H1 (cell line): ENCODE data around the gene PIK3C2G. TPM values are rescaled to one million over a fixed set of nuclear protein-coding genes. Genes with fewer than 3 reads are reported as not detected.

Experiments
- CTCF ChIA-PET: fragments of 300-600 bp; sonication (Branson Sonifier 250); formaldehyde crosslinking; loops from one replicate; lab custom pipeline; 2021; ENCODE audit not compliant: partially characterized antibody; lab: Charles Lee
- POLR2A ChIA-PET: fragments of 300-600 bp; sonication (Branson Sonifier 250); formaldehyde crosslinking; loops from one replicate; lab custom pipeline; 2021; ENCODE audit warnings: inconsistent platforms; ENCODE audit not compliant: partially characterized antibody; lab: Charles Lee
- DNase-seq, 2 experiments: peaks; one replicate each; pipeline versions ENCODE4 v3.0.0 to v3.0.0-alpha.2; 2010 to 2022; ENCODE audit warnings: low spot score in 2 of 2, low read depth in 1 of 2, mixed read lengths in 1 of 2
- FAIRE-seq: peaks from 2 replicates; lab custom pipeline; 2011; peaks lifted over from hg19 to GRCh38; lab: Jason Lieb, UNC
- H2AFZ ChIP-seq: 2 replicates; pipeline ENCODE4 v1.8.1; 2012; ENCODE audit warnings: low read length, inconsistent platforms
- H2AK5ac ChIP-seq: 2 replicates; pipeline ENCODE4 v1.6.1; 2013; ENCODE audit warnings: low read depth, low read length
- H2BK120ac ChIP-seq: replicated peaks from 2 replicates; pipeline ENCODE3; 2013; ENCODE audit warnings: low read depth, low read length, inconsistent platforms
- H2BK12ac ChIP-seq: 2 replicates; pipeline ENCODE4 v1.6.1; 2013; ENCODE audit warnings: low read depth, low read length
- H2BK15ac ChIP-seq: 2 replicates; pipeline ENCODE4 v1.6.1; 2013; ENCODE audit warnings: low read length
- H2BK20ac ChIP-seq: 2 replicates; pipeline ENCODE4 v1.6.1; 2013; ENCODE audit warnings: low read length
- H2BK5ac ChIP-seq: 2 replicates; pipeline ENCODE4 v1.6.1; 2013; ENCODE audit warnings: low read depth, low read length
- H3K14ac ChIP-seq: 2 replicates; pipeline ENCODE4 v1.6.1; 2013; ENCODE audit warnings: inconsistent platforms; ENCODE audit not compliant: insufficient read length
- H3K18ac ChIP-seq: 2 replicates; pipeline ENCODE4 v1.6.1; 2013; ENCODE audit warnings: low read length; ENCODE audit errors: extremely low read depth
- H3K23ac ChIP-seq: 2 replicates; pipeline ENCODE4 v1.6.1; 2013; ENCODE audit warnings: inconsistent platforms; ENCODE audit not compliant: insufficient read length
- H3K23me2 ChIP-seq: 2 replicates; pipeline ENCODE4 v1.6.1; 2013; ENCODE audit warnings: low read depth, low read length
- H3K27ac ChIP-seq: 2 replicates; pipeline ENCODE4 v1.6.1; 2011; ENCODE audit warnings: low read depth, low read length, inconsistent platforms
- H3K27me3 ChIP-seq, 4 experiments: replicated peaks in 1 of 4; 1 replicate in 1 of 4; 2 replicates in 3 of 4; pipeline versions ENCODE4 v1.6.1 to v1.8.1; 2011 to 2013; ENCODE audit warnings: low read length in 3 of 4, mild to moderate bottlenecking in 3 of 4, inconsistent platforms in 2 of 4, mixed read lengths in 2 of 4, moderate library complexity in 1 of 4; ENCODE audit not compliant: control insufficient read depth in 3 of 4, insufficient read depth in 3 of 4; ENCODE audit errors: extremely low read depth in 1 of 4
- H3K36me3 ChIP-seq, 4 experiments: 2 replicates each; pipeline versions ENCODE4 v1.6.1 to v1.8.1; 2011 to 2013; ENCODE audit warnings: mild to moderate bottlenecking in 4 of 4, low read length in 3 of 4, moderate library complexity in 2 of 4, control low read depth in 1 of 4, inconsistent platforms in 1 of 4; ENCODE audit not compliant: insufficient read depth in 4 of 4, control insufficient read depth in 2 of 4
- H3K4ac ChIP-seq: replicated peaks from 2 replicates; pipeline ENCODE3; 2013; ENCODE audit warnings: low read length, low read depth, mixed read lengths, inconsistent platforms; ENCODE audit not compliant: insufficient read length
- H3K4me1 ChIP-seq, 4 experiments: replicated peaks in 1 of 4; 1 replicate in 1 of 4; 2 replicates in 3 of 4; pipeline versions ENCODE4 v1.6.1 to v1.8.1; 2011 to 2013; ENCODE audit warnings: low read length in 3 of 4, inconsistent platforms in 2 of 4, mixed read lengths in 1 of 4; ENCODE audit not compliant: insufficient read depth in 4 of 4, control insufficient read depth in 3 of 4
- H3K4me2 ChIP-seq, 2 experiments: 2 replicates each; pipeline versions ENCODE4 v1.6.1 to v1.8.1; 2011 to 2013; ENCODE audit warnings: low read depth in 2 of 2, low read length in 2 of 2, control low read depth in 1 of 2, inconsistent platforms in 1 of 2, mild to moderate bottlenecking in 1 of 2; ENCODE audit not compliant: insufficient read depth in 1 of 2
- H3K4me3 ChIP-seq, 4 experiments: fragments of 200-600, 300-600 bp in 1 of 4; sonication (generic), shearing (Covaris generic), sonication (Bioruptor Twin) in 1 of 4; 2 replicates each; pipeline versions ENCODE4 v1.5.1 to v1.8.1; 2011 to 2016; ENCODE audit warnings: low read length in 4 of 4, low read depth in 3 of 4, control low read depth in 2 of 4, inconsistent platforms in 2 of 4, mild to moderate bottlenecking in 2 of 4, mixed read lengths in 1 of 4, moderate library complexity in 1 of 4; ENCODE audit not compliant: insufficient read depth in 2 of 4; ENCODE audit errors: extremely low read depth in 1 of 4
- H3K56ac ChIP-seq: replicated peaks from 2 replicates; pipeline ENCODE3; 2013; ENCODE audit warnings: low read depth, mild to moderate bottlenecking, mixed read lengths, low read length, inconsistent platforms; ENCODE audit not compliant: insufficient read length
- H3K79me1 ChIP-seq: 2 replicates; pipeline ENCODE4 v1.6.1; 2013; ENCODE audit warnings: low read depth, low read length, control low read depth
- H3K79me2 ChIP-seq, 2 experiments: 2 replicates each; pipeline versions ENCODE4 v1.6.1 to v1.8.1; 2012 to 2013; ENCODE audit warnings: low read length in 2 of 2, mild to moderate bottlenecking in 2 of 2, inconsistent platforms in 1 of 2; ENCODE audit not compliant: insufficient read depth in 2 of 2, control insufficient read depth in 1 of 2
- H3K9ac ChIP-seq, 4 experiments: replicated peaks in 1 of 4; 1 replicate in 1 of 4; 2 replicates in 3 of 4; pipeline versions ENCODE4 v1.6.1 to v1.8.1; 2011 to 2013; ENCODE audit warnings: low read depth in 3 of 4, low read length in 3 of 4, control low read depth in 2 of 4, mild to moderate bottlenecking in 2 of 4, moderate library complexity in 2 of 4, inconsistent platforms in 1 of 4; ENCODE audit errors: extremely low read depth in 1 of 4
- H3K9me3 ChIP-seq, 2 experiments: 2 replicates each; pipeline versions ENCODE4 v1.6.1 to v1.8.1; 2012 to 2013; ENCODE audit warnings: mild to moderate bottlenecking in 2 of 2, moderate library complexity in 2 of 2, control low read depth in 1 of 2, inconsistent platforms in 1 of 2, low read depth in 1 of 2, low read length in 1 of 2, mixed read lengths in 1 of 2; ENCODE audit not compliant: insufficient read depth in 2 of 2
- H4K20me1 ChIP-seq, 2 experiments: replicated peaks in 1 of 2; 2 replicates each; pipeline versions ENCODE3 to v1.8.1; 2011 to 2013; ENCODE audit warnings: inconsistent platforms in 2 of 2, low read length in 2 of 2, mild to moderate bottlenecking in 1 of 2; ENCODE audit not compliant: insufficient read depth in 2 of 2, control insufficient read depth in 1 of 2
- H4K5ac ChIP-seq: 2 replicates; pipeline ENCODE4 v1.6.1; 2013; ENCODE audit warnings: low read length, low read depth, mixed read lengths, inconsistent platforms; ENCODE audit not compliant: insufficient read length
- H4K8ac ChIP-seq: 2 replicates; pipeline ENCODE4 v1.8.0; 2013; ENCODE audit warnings: mild to moderate bottlenecking, moderate library complexity, low read length, inconsistent platforms; ENCODE audit not compliant: insufficient read depth; ENCODE audit errors: extremely low read depth
- H4K91ac ChIP-seq: replicated peaks from 2 replicates; pipeline ENCODE3; 2013; ENCODE audit warnings: low read length, mixed read lengths, inconsistent platforms; ENCODE audit not compliant: insufficient read length
- ASH2L ChIP-seq: fragments of 200-600, 300-600 bp; sonication (generic); IDR thresholded peaks from one replicate; pipeline ENCODE4 v1.7.1; 2017; ENCODE audit warnings: low read length
- EZH2 ChIP-seq: fragments of 200-600 bp; sonication (generic); IDR thresholded peaks from 2 replicates; pipeline ENCODE4 v1.7.1; 2012; ENCODE audit warnings: low read depth, mild to moderate bottlenecking, moderate library complexity, low read length, inconsistent platforms; ENCODE audit not compliant: severe bottlenecking
- MAX ChIP-seq: IDR thresholded peaks from 2 replicates; pipeline ENCODE4 v1.6.1; 2012; ENCODE audit warnings: inconsistent platforms
- RFX5 ChIP-seq: IDR thresholded peaks from 2 replicates; pipeline ENCODE4 v1.6.1; 2011; ENCODE audit warnings: low read depth, low read length, improper control_type of control experiment, borderline replicate concordance
- SIN3A ChIP-seq, 2 experiments: IDR thresholded peaks in 1 of 2; conservative IDR thresholded peaks in 1 of 2; 2 replicates each; pipeline ENCODE4 v1.6.1; 2011 to 2012; ENCODE audit warnings: low read length in 2 of 2, improper control_type of control experiment in 1 of 2, low read depth in 1 of 2, mild to moderate bottlenecking in 1 of 2
- TAF7 ChIP-seq: optimal IDR thresholded peaks from 2 replicates; pipeline ENCODE3; 2011; ENCODE audit warnings: low read depth, mild to moderate bottlenecking, inconsistent platforms, low read length, moderate library complexity, borderline replicate concordance
- TCF12 ChIP-seq: IDR thresholded peaks from 2 replicates; pipeline ENCODE4 v1.6.1; 2011; ENCODE audit warnings: low read depth, mild to moderate bottlenecking, low read length
- WGBS, 2 experiments: shearing (Covaris generic) in 1 of 2; methylation state at CpG; one replicate each; pipeline versions ENCODE4 v1.1.6 to v1.1.7; 2013 to 2015; ENCODE audit warnings: low lambda C conversion rate in 2 of 2, mixed read lengths in 2 of 2, inconsistent platforms in 1 of 2, low coverage in 1 of 2, missing lambda C conversion rate in 1 of 2; ENCODE audit not compliant: insufficient replicate concordance in 2 of 2, insufficient coverage in 1 of 2, insufficient read length in 1 of 2; ENCODE audit errors: extremely low coverage in 1 of 2, missing lambda C conversion rate in 1 of 2; 5-methylcytosine and 5-hydroxymethylcytosine counted together
- polyA plus RNA-seq, 7 experiments: library from polyadenylated mRNA; depleted of rRNA in 3 of 7; stranded (reverse) in 5 of 7; unstranded in 2 of 7; fragments of >200 nt in 5 of 7; fragments of 200-250 nt in 2 of 7; gene quantifications; 1 replicate in 5 of 7; 2 replicates in 1 of 7; 4 replicates in 1 of 7; pipeline versions ENCODE4 v1.2.1 to v1.2.3, GENCODE V29; 2011 to 2013; ENCODE audit warnings: missing spikeins in 2 of 7, mixed read lengths in 2 of 7
- total RNA-seq: library from RNA; stranded (reverse); fragmentation: NEBNext Ultra II Directional; extraction: Animal tissue kit (Norgen Biotek cat#: 25700); gene quantifications from 2 replicates; pipeline ENCODE4 v1.2.1, GENCODE V29; 2021

The PIK3C2G gene
- total and polyA plus RNA-seq, 2 of the 8 experiments (the other 6 are each of a cell fraction or from before 2014, with no cell fraction given), result not detected

- H3K14ac ChIP-seq, result no peak overlapping the region
- H3K4me1 ChIP-seq, result no peaks in the 10 kb centered on the region
- ChIA-PET CTCF (no interaction called here), POLR2A (no interaction called here)
- H3K9ac ChIP-seq, result no peak overlapping the region
- 0 out of 2 replicates have a peak overlapping the region, but pooled peaks have one; percentile 49 for H2AFZ ChIP-seq
- H4K5ac ChIP-seq, result no peak overlapping the region
- H2AK5ac ChIP-seq, result no peak overlapping the region
- H3K4me3 ChIP-seq, result no peak overlapping the region
- H4K20me1 ChIP-seq, result no peaks in the 10 kb centered on the region
- no peak overlapping the region for H2BK5ac ChIP-seq
- no peak overlapping the region for H3K18ac ChIP-seq
- FAIRE-seq (no peak), DNase-seq (no peak)
- no peaks in the 10 kb centered on the region for H3K79me1 ChIP-seq
- H3K9me3 ChIP-seq, result no peaks in the 10 kb centered on the region
- TF ChIP-seq EZH2 (no peak), MAX (no peak), TAF7 (no peak), TCF12 (no peak), SIN3A (conservative IDR thresholded peaks at IDR 0.05 in 1 of 2, IDR thresholded peaks at IDR 0.05 in 1 of 2; ENCODE audit: low read depth in 1 of 2, low read length in 2 of 2) (no peak), ASH2L (no peak), RFX5 (no peak)
- no peak overlapping the region for H2BK12ac ChIP-seq
- no peak overlapping the region for H2BK120ac ChIP-seq
- no peak overlapping the region for H3K4ac ChIP-seq
- no peak overlapping the region for H3K4me2 ChIP-seq
- no peaks in the 10 kb centered on the region; the same call in 1 of the 2 replicates for H3K23me2 ChIP-seq
- no peak overlapping the region for H2BK15ac ChIP-seq
- no peak overlapping the region for H4K91ac ChIP-seq
- H3K27ac ChIP-seq, result no peak overlapping the region
- H3K36me3 ChIP-seq, result no peaks in the 10 kb centered on the region
- H2BK20ac ChIP-seq, result no peak overlapping the region
- no peak overlapping the region for H3K56ac ChIP-seq
- H3K23ac ChIP-seq, result no peak overlapping the region
- no peak overlapping the region for H4K8ac ChIP-seq
- no peaks in the 10 kb centered on the region for H3K79me2 ChIP-seq
- no peaks in the 10 kb centered on the region for H3K27me3 ChIP-seq
- 95% methylated on average over 2 of the region's 2 CpGs; no CpG with 5 or more reads in 1 of the 2 experiments for WGBS, 2 experiments
Observed at GRCh38 chr12:18391151-18391550, 129.8 kb downstream of the PIK3C2G start.
